ENCODE measurements around the gene CORO6.
"Not testable (repeated sequence)": the region's sequence is repeated elsewhere in the genome, so short reads cannot be mapped to it uniquely, and the experiment has no call there.

Gene CORO6

DNA sequence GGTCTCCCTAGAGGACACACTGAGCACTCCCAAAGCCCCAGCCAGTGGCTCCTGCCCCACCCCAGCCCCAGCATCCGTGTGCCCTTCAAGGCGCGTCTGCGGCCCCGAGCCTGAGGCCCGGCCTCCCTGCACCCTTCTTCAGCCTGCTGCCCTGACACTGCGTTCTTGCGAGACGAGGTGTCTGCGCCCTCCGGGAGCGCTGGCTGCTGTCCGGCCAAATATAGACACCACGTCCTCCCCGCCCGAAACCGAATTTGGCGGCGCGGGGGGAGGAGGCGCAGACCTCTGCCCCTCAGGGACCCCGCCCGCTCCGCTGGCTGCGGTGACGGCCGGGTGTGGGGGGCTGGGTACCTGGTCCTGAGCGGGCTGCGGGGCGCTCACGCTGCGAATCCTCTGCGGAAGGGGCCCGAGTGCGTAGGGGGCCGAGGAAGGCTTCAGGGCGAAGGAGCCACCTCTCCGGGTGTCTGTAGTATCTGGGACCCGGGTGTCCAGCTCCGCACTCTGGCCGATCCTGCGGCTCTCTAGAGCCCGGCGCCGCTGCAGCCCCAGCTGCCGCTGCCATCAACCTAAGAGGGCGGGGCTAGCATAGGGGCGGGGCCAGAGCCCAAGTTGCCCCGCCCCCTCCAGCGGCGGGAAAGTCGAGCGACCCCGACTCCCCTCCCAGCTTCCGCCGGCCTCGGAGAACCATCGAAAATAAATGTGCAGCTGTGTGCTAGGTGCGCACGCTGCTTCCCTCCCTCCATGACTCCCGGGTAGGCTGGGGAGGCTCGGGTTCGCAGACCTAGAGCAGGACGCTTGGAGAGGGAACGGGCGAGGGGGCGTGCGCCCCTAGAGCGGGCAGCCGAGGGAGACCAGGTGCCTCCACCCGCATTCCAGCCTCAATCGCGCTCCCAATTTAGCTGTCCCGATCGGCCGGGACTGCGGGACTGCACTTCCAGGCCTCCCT, at the start of gene CORO6:
Gene CORO6 (minus strand): TSS at position 576 of the 946 bp plus-strand sequence. CDS start 1,491 bp downstream, outside the sequence.
- peak; percentile 91 for DNase-seq

- no peak for DNase-seq
Observed at GRCh38 chr17:29671661-29672060, 48.9 kb upstream of the CORO6 start.

GRCh38 chr17:29669266-29669665, 46.6 kb upstream of the CORO6 start:
- no peak for DNase-seq

GRCh38 chr17:29667969-29668368, 45.3 kb upstream of the CORO6 start:
- no peak for DNase-seq

GRCh38 chr17:29665481-29665810, 42.7 kb upstream of the CORO6 start:
- no peak for DNase-seq

DNA sequence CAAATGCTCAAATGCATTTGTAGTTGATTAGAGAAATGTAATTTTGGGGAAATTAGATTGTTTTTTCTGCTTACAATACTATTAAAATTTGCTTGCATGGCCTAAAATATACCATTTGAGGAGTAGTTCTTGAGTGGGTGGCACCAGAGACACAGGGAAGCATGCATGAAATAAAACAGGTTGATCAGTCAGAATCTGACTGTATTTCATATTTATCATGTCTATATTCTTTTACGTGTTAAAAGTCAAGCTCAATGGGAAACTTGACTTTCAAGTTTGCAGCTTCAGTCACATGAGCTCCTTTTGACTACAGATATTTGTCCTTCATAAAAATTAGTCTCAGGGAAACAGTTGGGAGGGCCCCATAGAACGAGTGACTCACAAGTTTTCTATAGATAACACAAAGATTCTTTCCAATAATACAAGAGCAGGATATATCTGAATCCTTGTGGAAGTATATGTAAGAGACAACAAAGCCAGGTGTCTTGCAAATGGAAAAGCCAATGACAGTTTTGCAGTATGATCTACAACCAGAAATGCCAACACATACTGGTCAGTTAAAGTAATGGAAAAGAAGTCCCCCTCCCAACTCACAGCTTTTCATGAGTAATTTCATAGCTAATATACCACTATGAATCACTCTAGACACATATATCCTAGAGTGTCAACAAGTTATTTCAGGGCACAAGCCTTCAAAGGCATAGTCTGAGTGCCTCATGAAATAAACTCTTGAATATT, 42.2 kb upstream of the CORO6 start:
- DNase-seq = no peak

GRCh38 chr17:29663155-29663554, 40.4 kb upstream of the CORO6 start:
- DNase-seq = peak; percentile 70

DNA sequence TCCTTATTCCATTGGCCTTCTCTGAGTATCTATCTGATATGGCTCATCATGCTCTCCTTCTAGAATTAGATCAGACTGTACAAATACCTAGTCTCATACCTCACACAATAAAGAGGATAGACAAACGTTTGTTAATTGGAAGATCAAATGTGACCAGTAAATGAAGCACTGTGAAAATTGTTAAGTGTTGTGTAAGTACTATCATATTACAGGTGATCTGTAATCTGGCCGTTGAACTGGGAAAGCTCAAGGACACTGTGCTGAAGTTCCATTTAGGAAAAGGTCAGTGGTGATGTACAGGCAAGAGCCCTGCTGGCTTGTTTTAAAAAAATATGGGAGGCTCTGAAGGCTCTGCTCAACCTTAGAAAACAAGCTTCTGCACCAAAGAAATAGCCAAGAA, 38.5 kb upstream of the CORO6 start:
- DNase-seq = no peak

DNA sequence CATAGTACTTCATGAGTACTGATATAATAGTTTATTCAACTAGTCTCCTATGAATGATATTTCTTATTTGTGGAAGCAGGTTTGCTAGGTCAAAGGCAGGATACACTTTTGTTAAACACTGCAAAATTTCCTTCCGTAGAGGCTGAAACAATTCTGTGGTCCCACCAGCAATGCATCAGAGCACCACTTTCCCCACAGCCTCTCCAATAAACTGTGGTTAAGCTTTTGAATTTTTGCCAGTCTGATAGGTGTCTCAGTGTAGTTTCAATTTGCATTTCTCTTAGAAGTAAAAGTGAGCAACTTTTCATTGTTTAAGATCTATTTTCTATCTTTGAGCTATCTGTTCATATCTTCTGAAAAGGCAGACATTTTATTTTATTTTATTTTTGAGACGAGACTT, 36.4 kb upstream of the CORO6 start:
- no peak for DNase-seq

DNA sequence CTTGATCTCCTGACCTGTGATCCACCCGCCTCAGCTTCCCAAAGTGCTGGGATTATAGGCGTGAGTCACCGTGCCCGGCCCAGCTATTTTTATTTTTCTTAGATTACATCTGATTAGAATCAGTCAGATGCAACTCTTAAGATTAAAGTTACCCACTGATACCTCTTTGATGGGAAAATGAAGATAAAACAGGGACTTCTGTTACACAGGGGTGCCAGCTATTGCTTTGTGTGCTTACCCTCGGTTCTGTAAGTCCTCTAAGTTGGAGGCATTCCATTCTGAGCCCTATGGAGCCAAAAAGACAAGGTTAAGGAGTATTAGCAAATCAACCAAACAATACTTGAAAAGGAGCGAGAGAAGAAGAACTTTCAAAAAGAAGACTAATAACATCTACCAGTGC, 32.6 kb upstream of the CORO6 start:
- DNase-seq = no peak

DNA sequence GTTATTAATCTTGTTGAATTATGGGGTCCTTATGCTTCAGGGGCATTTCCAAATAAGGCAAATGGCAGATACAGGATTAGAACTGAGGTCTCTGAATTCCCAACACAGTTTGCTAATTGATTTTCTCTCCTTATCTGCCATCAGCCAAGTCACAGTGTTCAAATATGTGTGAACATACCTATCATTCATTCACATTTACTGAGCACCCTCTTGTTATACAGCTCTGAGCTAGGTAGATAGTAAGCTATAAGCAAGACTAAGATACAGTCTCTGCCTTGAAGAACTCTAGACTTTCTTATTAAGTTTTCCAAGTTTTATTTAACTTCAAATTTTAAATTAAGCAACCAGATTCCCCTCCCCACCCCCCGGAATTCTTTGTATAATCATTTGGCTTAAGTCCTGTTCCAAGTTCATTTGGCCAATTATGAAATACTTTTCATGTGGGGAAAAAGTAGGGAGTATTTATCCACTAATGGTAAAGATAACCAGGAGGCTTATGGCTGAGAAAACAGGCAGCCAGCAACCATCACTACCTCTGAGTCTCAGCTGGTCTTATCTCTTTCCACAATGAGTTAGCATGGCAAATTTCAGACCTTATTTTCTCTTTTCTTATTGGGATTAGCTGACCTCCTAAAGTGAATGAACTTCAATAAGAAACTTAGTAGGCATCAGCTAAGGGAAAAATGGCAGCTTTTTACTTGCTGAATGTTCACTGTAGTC, 31.4 kb upstream of the CORO6 start:
- no peak for DNase-seq

DNA sequence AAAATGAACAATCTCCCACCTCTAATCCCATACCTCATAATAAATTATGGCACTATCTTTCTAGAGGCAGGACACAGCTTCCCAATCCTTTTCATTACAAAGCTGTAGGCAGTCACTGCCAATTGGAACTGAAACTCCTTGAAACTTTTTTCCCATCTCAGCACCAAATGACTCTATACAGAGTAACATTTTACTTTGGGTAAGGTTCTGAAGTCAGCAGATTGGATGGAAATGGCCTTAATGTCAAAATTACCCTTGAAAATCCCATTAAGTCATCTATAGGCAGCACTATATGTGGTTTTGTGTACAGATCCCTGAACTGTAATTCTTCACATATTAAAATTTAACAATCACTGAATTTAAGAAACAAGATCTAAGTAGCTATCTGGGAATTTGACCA, 30.3 kb upstream of the CORO6 start:
- no peak for DNase-seq

DNA sequence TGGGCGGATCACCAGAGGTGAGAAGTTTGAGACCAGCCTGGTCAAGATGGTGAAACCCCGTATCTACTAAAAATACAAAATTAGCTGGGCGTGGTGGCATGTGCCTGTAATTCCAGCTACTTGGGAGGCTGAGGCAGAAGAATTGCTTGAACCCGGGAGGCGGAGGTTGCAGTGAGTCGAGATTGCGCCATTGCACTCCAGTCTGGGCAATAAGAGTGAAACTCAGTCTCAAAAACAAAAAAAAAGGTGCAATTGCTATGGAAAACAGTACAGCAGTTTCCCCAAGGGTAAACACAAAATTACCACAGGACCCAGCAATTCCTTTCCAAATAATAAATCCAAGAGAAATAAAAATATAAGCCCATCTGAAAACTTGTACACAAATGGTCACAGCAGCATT, 29.2 kb upstream of the CORO6 start:
- DNase-seq = not testable (repeated sequence)

DNA sequence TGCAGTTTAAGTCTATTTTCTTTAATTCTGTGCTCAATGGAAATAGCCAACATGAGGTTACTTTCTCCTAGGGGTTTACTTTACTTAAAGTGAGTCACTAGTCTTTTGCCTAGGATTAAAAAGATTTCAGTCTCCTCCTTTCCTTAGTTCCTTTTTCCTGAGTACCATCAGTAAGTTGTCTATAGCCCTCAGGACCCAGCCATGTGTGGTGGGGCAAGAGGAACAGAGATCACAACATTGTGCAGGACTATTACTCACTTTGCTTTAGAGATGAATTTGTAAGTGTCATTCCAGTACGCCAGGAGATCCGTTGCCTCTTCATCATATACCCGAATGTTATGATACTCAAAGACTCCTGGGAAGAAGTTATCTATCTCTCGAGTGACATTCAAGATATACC, 27.7 kb upstream of the CORO6 start:
- no peak for DNase-seq

GRCh38 chr17:29649359-29649758, 26.6 kb upstream of the CORO6 start:
- DNase-seq = no peak

GRCh38 chr17:29648005-29648404, 25.3 kb upstream of the CORO6 start:
- DNase-seq = no peak

- no peak for DNase-seq
Observed at GRCh38 chr17:29645515-29646051, 22.9 kb upstream of the CORO6 start.

- no peak for DNase-seq
Observed at GRCh38 chr17:29643817-29644160, 21.1 kb upstream of the CORO6 start.

DNA sequence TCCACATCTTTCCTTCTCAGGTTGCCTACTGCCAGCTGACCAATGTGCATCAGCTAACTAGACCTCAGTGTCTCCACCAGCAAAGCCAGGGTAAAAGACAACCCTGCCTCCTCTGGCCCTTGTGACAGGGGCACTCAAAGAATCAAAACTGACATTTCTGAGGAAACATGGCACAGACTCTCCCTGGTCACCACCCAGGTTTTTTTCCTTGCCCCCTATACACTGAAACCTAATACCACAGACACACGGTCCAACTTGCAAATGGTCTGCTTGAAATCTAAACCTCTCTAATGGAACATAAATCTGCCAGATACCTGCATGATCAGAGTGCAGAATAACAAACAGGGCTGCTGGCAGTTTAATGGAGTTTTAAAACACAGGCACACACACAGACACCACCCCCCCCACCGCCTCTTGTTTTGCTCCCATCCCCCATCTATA, 19.5 kb upstream of the CORO6 start:
- no peak for DNase-seq

GRCh38 chr17:29640981-29641642, 18.4 kb upstream of the CORO6 start:
- no peak for DNase-seq

- no peak for DNase-seq
Observed at GRCh38 chr17:29640413-29640812, 17.7 kb upstream of the CORO6 start.

DNA sequence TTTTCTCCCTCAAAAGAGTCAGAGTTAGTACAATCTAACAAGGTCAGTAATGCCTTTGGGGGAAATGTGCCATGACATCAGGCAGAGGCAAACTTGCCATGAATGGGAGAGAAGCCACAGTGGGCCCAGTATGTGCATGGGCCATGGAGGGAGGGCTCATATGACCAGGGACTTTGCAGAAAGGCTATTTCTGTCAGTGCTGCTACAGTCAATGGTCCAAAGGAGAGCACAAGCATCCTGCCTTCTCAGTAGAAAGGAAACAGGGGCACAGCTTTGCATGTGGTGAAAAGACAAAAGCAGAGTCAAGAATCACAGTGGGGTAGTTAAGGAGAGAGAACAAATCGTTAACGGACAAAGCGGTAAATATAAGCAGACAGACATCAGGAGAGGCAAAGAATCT, 11.2 kb upstream of the CORO6 start:
- no peak for DNase-seq
